Measurements from ENCODE around the gene SLC11A1. TPM values are rescaled to one million over a fixed set of nuclear protein-coding genes. Genes with fewer than 3 reads are reported as not detected.

The SLC11A1 gene
- total RNA-seq, 2 donors from 2014 or later: 0.11 TPM; not detected in 1

DNA sequence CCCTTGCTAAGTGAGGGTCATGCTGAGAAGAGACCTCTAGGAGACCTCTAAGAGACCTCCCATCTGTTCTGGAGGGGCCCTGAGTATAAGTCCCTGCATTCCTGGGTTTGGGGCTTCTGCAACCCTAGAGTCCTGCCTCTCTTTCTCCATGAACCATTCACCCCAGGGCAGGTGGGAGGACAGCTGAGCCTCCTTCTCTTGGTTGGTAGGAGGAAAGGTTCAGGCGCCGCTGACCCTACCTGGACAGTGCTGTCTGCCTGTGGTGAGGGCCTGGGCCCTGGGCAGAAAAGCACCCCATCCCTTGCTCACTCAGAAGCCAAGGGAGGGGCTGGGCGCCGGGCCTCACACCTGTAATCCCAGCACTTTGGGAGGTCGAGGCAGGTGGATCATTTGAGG, 36.2 kb downstream of the SLC11A1 start:
- peaks cover 0 to 4% of the 10 kb centered on the region in 2 donors for H3K4me1 Mint-ChIP-seq (ENCODE audit: low read depth in 2 of 2)
- ATAC-seq (no peak), DNase-seq (ENCODE audit: low spot score) (no peak)
- H3K27me3 Mint-ChIP-seq: no peaks in the 10 kb centered on the region
- H3K36me3 Mint-ChIP-seq: no peaks in the 10 kb centered on the region
- H3K4me3 Mint-ChIP-seq: no peak overlapping the region
- H3K27ac Mint-ChIP-seq: no peak overlapping the region
- H3K9me3 Mint-ChIP-seq: no peaks in the 10 kb centered on the region

- Mint-ChIP-seq H3K27ac (no peak within 1 kb of the TSS), H3K36me3 (no peaks in the 10 kb centered on the region), H3K4me1 (ENCODE audit: low read depth in 2 of 2) (peaks cover 0 to 4% of the 10 kb centered on the region in 2 donors), H3K9me3 (no peaks in the 10 kb centered on the region), H3K4me3 (no peak within 1 kb of the TSS), H3K27me3 (no peaks in the 10 kb centered on the region)
- DNase-seq (ENCODE audit: low spot score) (no peak), ATAC-seq (peak in 1 of 2 donors; percentile 37)
Observed at GRCh38 chr2:218418717-218419458, 36.8 kb downstream of the SLC11A1 start, which contains the start of gene VIL1. Gene VIL1 (plus strand): TSS chr2:218419123. CDS start chr2:218423779, 4,656 bp downstream.

GRCh38 chr2:218419630-218420216, 37.6 kb downstream of the SLC11A1 start:
- Mint-ChIP-seq H3K27ac (no peak overlapping the region), H3K36me3 (no peaks in the 10 kb centered on the region), H3K9me3 (no peaks in the 10 kb centered on the region), H3K4me3 (no peak overlapping the region), H3K4me1 (ENCODE audit: low read depth in 2 of 2) (peaks cover 0 to 4% of the 10 kb centered on the region in 2 donors), H3K27me3 (no peaks in the 10 kb centered on the region)
- DNase-seq (ENCODE audit: low spot score) (no peak), ATAC-seq (peak in 1 of 2 donors; percentile 13)

- H3K9me3 Mint-ChIP-seq: no peaks in the 10 kb centered on the region
- H3K27ac Mint-ChIP-seq: no peak overlapping the region
- ATAC-seq: no peak
Observed at GRCh38 chr2:218421027-218421426, 39.0 kb downstream of the SLC11A1 start.

DNA sequence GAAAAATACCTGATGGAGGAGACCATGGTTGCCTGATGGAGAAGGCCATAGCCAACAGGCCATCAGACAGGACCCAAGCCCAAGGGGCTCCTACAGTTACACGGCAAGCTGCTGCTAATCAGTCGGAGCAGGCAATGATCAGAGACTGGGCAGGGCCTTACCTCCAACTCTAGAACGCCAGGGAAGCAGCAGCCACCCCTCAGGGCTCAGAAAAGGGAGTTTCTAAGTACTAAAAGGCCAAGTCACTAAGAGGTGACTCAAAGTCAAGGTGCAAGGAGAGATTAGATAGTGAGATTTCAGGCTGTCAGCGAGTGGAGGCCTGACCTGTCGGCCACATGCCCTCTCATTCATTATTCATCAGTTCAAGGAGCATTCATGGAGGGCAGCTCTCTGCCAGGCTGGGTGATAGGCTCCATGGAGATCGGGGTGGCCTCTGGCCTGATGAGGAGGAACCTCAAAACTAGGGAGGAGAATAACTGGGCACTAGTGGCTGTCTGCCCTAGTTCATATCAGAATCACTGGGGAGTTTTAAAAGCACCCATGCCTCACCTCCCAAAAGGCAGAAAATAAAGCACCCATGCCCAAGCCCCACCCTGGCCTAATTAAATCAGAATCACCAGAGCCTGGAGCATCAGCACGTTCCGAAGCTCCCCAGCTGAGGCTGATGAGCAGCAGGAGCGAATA, 40.5 kb downstream of the SLC11A1 start:
- Mint-ChIP-seq H3K4me1 (ENCODE audit: low read depth in 2 of 2) (peaks cover 0 to 4% of the 10 kb centered on the region in 2 donors), H3K9me3 (no peaks in the 10 kb centered on the region), H3K27me3 (no peaks in the 10 kb centered on the region), H3K4me3 (no peak overlapping the region), H3K27ac (no peak overlapping the region), H3K36me3 (no peaks in the 10 kb centered on the region)
- no peak for ATAC-seq
- DNase-seq (ENCODE audit: low spot score): no peak

More at GRCh38 chr2:218421027-218421426, 39.0 kb downstream of the SLC11A1 start:
- Mint-ChIP-seq H3K27me3 (no peaks in the 10 kb centered on the region), H3K4me1 (ENCODE audit: low read depth in 2 of 2) (peaks cover 0 to 4% of the 10 kb centered on the region in 2 donors), H3K4me3 (no peak overlapping the region), H3K36me3 (no peaks in the 10 kb centered on the region)
- no peak for DNase-seq (ENCODE audit: low spot score)

- Mint-ChIP-seq H3K27me3 (no peaks in the 10 kb centered on the region), H3K4me3 (no peak overlapping the region), H3K4me1 (ENCODE audit: low read depth in 2 of 2) (peaks cover 0 to 4% of the 10 kb centered on the region in 2 donors), H3K27ac (no peak overlapping the region), H3K9me3 (no peaks in the 10 kb centered on the region), H3K36me3 (no peaks in the 10 kb centered on the region)
- DNase-seq (ENCODE audit: low spot score) (no peak), ATAC-seq (no peak)
Observed at GRCh38 chr2:218423584-218423983, 41.5 kb downstream of the SLC11A1 start.

GRCh38 chr2:218425531-218425930, 43.5 kb downstream of the SLC11A1 start:
- no peak for ATAC-seq
- Mint-ChIP-seq H3K36me3 (no peaks in the 10 kb centered on the region), H3K4me3 (no peak overlapping the region), H3K27ac (no peak overlapping the region), H3K9me3 (no peaks in the 10 kb centered on the region), H3K4me1 (ENCODE audit: low read depth in 2 of 2) (peaks cover 0 to 4% of the 10 kb centered on the region in 2 donors), H3K27me3 (no peaks in the 10 kb centered on the region)
- no peak for DNase-seq (ENCODE audit: low spot score)

GRCh38 chr2:218427741-218428140, 45.7 kb downstream of the SLC11A1 start:
- ATAC-seq: no peak
- Mint-ChIP-seq H3K4me1 (ENCODE audit: low read depth in 2 of 2) (no peaks in the 10 kb centered on the region), H3K27ac (no peak overlapping the region), H3K4me3 (no peak overlapping the region), H3K36me3 (no peaks in the 10 kb centered on the region), H3K27me3 (no peaks in the 10 kb centered on the region), H3K9me3 (no peaks in the 10 kb centered on the region)
- DNase-seq (ENCODE audit: low spot score): no peak

GRCh38 chr2:218428846-218429558, 46.9 kb downstream of the SLC11A1 start:
- ATAC-seq (no peak), DNase-seq (ENCODE audit: low spot score) (no peak)
- Mint-ChIP-seq H3K4me1 (ENCODE audit: low read depth in 2 of 2) (no peaks in the 10 kb centered on the region), H3K9me3 (no peaks in the 10 kb centered on the region), H3K27ac (no peak overlapping the region), H3K4me3 (no peak overlapping the region), H3K36me3 (no peaks in the 10 kb centered on the region), H3K27me3 (no peaks in the 10 kb centered on the region)

GRCh38 chr2:218429911-218430692, 48.0 kb downstream of the SLC11A1 start:
- DNase-seq (ENCODE audit: low spot score) (no peak), ATAC-seq (no peak)
- Mint-ChIP-seq H3K4me3 (no peak overlapping the region), H3K27me3 (no peaks in the 10 kb centered on the region), H3K4me1 (ENCODE audit: low read depth in 2 of 2) (no peaks in the 10 kb centered on the region), H3K36me3 (no peaks in the 10 kb centered on the region), H3K9me3 (no peaks in the 10 kb centered on the region), H3K27ac (no peak overlapping the region)

GRCh38 chr2:218430721-218431120, 48.6 kb downstream of the SLC11A1 start:
- Mint-ChIP-seq H3K9me3 (no peaks in the 10 kb centered on the region), H3K4me3 (no peak overlapping the region), H3K27ac (no peak overlapping the region), H3K36me3 (no peaks in the 10 kb centered on the region), H3K27me3 (no peaks in the 10 kb centered on the region), H3K4me1 (ENCODE audit: low read depth in 2 of 2) (no peaks in the 10 kb centered on the region)
- ATAC-seq (no peak), DNase-seq (ENCODE audit: low spot score) (no peak)

DNA sequence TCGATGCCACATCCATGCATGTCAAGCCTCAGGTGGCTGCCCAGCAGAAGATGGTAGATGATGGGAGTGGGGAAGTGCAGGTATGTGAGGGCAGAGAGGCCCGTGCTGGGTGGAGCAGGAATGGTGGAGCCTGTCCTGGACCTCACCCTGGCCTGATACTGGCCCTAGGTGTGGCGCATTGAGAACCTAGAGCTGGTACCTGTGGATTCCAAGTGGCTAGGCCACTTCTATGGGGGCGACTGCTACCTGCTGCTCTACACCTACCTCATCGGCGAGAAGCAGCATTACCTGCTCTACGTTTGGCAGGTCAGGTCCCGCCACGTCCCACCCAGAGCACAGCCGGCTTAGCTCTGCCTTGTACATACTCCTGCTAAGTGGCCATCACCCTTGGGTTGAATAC, 49.8 kb downstream of the SLC11A1 start:
- no peaks in the 10 kb centered on the region for H3K9me3 Mint-ChIP-seq
- H3K4me3 Mint-ChIP-seq: no peak overlapping the region
- H3K36me3 Mint-ChIP-seq: no peaks in the 10 kb centered on the region
- no peak overlapping the region for H3K27ac Mint-ChIP-seq
- ATAC-seq (no peak), DNase-seq (ENCODE audit: low spot score) (no peak)
- no peaks in the 10 kb centered on the region for H3K27me3 Mint-ChIP-seq
- peaks cover 0 to 2% of the 10 kb centered on the region in 2 donors for H3K4me1 Mint-ChIP-seq (ENCODE audit: low read depth in 2 of 2)

All from natural killer cell treated with Interleukin-12 subunit alpha and Interleukin-12 subunit beta and Interleukin-15 and Interleukin-18, amount 100 ng/mL, for 72 hours (primary cell).